GM08714 (cell line): ENCODE measurements around the gene TUBA8.
"Not testable (repeated sequence)": the region's sequence is repeated elsewhere in the genome, so short reads cannot be mapped to it uniquely, and the experiment has no call there.

Experiments
- H3K4me3 ChIP-seq: fragments of 200-500 bp; sonication (Bioruptor generic); 2 replicates; pipeline ENCODE4 v1.5.1; 2014; ENCODE audit warnings: mild to moderate bottlenecking, low read length, inconsistent platforms
- ZNF274 ChIP-seq: IDR thresholded peaks from 2 replicates; pipeline ENCODE4 v1.6.1; 2012; ENCODE audit warnings: mild to moderate bottlenecking, low read depth, low read length

TUBA8 gene

DNA sequence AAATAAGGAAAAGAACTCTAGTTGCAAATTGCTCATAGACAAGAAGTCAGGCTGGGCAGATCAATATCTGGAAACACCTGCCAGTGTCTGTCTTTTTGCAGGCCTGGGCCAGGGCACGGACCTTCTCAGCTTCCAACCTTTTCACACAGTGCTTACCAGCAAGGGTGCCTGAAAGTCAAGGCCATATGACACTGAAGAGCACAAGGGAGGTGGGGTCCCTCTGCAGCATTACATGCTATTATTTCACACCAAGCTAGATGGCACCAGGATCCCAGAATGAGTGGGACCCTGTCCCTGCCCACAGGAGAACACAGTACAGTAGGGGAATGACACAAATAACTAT lies 38.7 kb upstream of the TUBA8 start:
- no peak overlapping the region for H3K4me3 ChIP-seq
- no peak for TF ChIP-seq ZNF274

- no peak overlapping the region for H3K4me3 ChIP-seq
- TF ChIP-seq ZNF274, result no peak
Measured at GRCh38 chr22:18073467-18073866, 37.1 kb upstream of the TUBA8 start.

GRCh38 chr22:18073927-18074326 lies 36.7 kb upstream of the TUBA8 start:
- not testable (repeated sequence) for H3K4me3 ChIP-seq

GRCh38 chr22:18075101-18075719 lies 35.4 kb upstream of the TUBA8 start:
- TF ChIP-seq ZNF274, result no peak
- no peak overlapping the region for H3K4me3 ChIP-seq

DNA sequence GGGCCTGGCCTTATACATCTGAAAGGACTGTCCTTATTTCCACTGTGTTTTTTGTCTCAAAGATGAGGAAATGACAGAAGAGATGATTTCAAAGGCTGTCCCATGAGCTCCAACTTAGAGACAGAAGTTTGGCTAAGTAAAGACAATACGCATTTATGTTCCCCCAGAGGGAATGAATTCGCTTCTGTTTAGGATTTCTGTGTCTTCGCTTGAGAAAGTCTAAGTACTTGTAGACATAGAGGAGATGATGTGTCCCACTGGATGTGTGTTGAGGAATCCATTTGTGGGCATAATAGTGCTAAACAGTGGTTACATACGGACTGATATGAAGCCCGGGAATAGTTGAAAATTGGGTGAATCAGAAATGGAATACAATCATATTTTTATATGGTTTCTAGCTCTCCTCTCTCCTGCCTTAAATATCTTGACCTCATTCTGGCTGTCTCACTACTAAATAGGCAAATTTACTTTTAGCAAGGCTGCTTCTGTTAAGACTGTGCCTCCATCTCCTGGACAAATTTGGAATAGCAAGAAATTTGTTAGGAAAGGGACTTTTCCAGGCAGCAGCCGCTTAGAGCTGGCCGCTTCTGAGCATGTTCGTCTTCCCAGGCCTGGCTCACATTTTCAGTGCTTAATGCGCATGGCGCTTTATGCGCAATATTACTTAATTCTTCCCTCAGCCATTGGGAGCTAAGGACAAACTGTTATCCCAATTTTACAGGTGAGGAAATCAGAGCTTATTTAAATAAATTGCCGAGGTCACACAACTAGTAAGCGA lies 34.7 kb upstream of the TUBA8 start:
- no peak for TF ChIP-seq ZNF274
- no peak overlapping the region for H3K4me3 ChIP-seq

DNA sequence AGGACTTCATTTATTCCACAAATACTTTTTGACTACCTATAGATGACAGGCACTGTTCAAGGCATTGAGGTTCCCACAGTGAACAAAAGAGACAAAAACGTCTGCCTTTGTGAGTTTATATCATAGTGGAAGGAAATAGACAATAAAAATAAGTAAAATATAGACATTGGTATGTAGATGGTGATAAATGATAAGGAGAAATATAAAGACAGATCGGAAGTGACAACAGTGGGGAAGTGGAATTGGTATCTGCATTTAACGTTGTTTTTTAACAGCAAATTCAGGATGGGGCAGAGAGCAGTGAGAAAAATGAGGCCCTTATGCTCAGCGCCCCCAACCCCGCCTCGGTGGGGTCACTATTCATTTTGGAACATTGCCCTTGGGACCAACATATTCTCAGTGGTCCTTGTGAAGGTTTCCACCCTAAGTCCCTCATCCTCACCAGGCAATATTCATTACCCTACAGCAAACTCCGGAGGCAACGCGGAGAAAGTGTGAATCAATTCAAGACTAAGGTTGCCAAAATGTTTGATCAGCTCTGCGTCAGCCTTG lies 33.4 kb upstream of the TUBA8 start:
- no peak for TF ChIP-seq ZNF274
- H3K4me3 ChIP-seq, result peak overlapping the region; percentile 88

GRCh38 chr22:18077639-18078328 lies 32.8 kb upstream of the TUBA8 start, which contains the start of gene PEX26:
Gene PEX26 (plus strand): TSS chr22:18077990. CDS start chr22:18078377, 387 bp downstream.
- TF ChIP-seq ZNF274, result no peak
- peak within 1 kb of the TSS; percentile 88 for H3K4me3 ChIP-seq

DNA sequence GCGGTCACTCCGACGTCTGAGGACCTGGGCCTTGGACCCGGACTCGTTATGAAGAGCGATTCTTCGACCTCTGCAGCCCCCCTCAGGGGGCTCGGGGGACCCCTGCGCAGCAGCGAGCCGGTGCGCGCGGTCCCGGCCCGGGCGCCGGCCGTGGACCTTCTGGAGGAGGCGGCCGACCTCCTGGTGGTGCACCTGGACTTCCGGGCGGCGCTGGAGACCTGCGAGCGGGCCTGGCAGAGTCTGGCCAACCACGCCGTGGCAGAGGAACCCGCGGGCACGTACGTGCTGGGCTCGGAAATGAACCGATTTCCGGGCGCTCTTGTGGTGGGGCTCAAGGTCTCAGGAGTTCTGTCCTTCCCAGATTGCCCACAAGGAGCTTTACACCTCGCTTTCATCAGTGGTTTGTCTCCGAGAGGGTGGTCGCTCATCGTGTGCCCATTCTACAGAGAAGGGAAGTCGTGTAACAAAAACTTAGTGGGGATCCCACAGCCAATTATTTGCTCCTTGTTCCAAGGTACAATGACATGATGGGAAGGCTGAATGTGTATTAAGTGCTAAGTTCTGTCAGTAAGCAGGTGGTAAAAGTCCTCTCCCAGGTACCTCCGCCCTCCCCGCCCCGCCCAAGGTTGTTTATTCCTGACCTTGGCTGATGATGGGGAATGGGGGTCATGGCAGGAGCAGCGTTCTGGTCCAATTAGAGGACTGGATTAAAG lies 32.1 kb upstream of the TUBA8 start:
- H3K4me3 ChIP-seq, result peak overlapping the region; percentile 75
- no peak for TF ChIP-seq ZNF274

DNA sequence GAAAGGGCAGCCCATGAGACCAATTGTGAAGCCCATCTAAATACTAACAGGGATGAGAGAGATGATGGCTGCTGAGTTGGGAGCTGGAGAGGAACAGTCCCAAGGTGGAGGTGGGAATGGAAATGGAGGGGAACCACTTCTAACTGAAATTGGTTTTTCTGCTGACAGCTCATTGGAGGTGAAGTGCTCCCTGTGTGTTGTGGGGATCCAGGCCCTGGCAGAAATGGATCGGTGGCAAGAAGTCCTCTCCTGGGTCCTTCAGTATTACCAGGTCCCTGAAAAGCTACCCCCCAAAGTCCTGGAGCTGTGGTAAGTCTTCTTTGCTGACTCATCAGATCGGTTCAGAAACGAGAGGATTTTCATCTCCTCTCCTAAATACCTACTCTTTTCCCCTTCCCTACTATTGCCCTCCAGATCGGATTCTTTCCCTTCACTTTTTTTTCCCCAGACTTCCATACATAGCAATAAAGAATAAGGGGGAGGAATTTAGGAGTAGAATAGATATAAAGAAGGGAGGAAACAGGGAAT lies 30.8 kb upstream of the TUBA8 start:
- peak overlapping the region; percentile 3; the same call in 1 of the 2 replicates for H3K4me3 ChIP-seq
- no peak for TF ChIP-seq ZNF274

DNA sequence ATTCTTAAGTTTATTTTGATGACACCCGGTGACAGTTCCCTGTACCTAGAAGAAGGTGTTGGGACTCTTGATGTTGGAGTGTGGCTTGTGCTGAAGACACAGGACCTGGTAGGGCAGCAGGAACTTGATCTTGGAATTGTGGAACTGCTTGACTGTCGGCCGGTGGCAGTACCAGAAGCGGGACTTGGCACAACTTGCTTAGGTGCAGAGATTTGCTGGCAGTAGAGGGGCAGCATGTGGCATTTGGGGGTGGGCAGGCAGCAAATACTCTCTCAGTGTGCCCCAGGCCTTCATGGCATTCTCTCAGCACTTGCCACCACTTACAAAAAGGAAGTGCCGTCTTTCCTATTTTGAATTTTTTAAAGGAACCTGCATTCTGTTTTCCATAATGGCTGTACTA lies 29.2 kb upstream of the TUBA8 start:
- no peak for TF ChIP-seq ZNF274
- H3K4me3 ChIP-seq, result no peak overlapping the region

DNA sequence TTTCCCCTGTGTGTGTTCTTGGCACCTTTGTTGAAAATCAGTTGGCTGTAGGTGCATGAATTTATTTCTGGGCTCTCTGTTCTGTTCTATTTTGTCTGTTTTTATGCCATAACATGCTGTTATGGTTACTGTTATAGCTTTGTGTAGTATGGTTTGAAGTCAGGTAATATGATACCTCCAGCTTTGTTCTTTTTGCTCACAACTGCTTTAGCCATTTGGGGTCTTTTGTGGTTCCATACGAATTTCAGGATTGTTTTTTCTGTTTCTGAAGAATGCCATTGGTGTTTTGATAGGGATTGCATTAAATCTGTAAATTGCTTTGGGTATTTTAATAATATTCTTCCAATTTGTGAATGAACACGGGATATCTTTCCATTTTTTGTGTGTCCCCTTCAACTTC lies 28.1 kb upstream of the TUBA8 start:
- H3K4me3 ChIP-seq, result no peak overlapping the region
- no peak for TF ChIP-seq ZNF274

DNA sequence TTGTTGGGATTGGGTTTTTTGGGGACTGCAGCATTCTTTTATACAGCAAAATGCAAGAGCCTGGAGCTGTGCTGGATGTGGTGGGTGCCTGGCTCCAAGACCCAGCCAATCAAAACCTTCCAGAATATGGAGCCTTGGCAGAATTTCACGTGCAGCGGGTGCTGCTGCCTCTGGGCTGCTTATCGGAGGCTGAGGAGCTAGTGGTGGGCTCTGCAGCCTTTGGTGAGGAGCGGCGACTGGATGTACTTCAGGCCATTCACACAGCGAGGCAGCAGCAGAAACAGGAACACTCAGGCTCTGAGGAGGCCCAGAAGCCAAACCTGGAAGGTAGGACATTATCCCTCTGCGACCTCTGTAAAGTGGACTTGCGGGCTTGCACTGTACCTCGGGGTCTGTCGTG lies 27.2 kb upstream of the TUBA8 start:
- no peak for TF ChIP-seq ZNF274
- no peak overlapping the region for H3K4me3 ChIP-seq

GRCh38 chr22:18085188-18085587 lies 25.4 kb upstream of the TUBA8 start:
- TF ChIP-seq ZNF274, result no peak
- H3K4me3 ChIP-seq, result no peak overlapping the region

DNA sequence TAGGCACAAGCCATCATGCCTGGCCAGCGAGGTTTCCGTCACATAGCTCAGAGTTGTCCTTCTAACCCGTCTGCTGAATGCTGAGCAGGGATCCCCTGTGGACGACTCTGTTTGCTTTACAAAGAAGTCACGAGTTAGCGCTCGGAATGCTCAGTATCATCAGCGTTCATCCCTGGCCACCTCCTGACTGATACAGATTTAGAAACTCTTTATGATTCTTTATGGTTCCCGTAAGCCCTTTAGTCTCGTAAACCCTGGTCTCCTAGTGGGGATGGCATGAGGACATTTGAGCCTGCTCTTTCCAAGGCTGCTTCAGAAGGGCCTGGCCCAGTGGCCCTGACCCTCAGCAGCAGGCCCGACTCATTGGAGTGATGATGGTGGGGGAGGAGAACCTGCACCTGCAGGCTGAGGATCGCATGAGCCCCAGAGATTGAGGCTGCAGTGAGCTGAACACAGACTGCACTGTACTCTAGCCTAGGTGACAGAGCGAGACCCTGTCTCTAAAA lies 23.2 kb upstream of the TUBA8 start:
- TF ChIP-seq ZNF274, result no peak
- no peak overlapping the region for H3K4me3 ChIP-seq
